ENCODE data around the gene VWA3B. TPM values are rescaled to one million over a fixed set of nuclear protein-coding genes. Genes with fewer than 3 reads are reported as not detected.

VWA3B gene
- total RNA-seq, 1 donor, result not detected

DNA sequence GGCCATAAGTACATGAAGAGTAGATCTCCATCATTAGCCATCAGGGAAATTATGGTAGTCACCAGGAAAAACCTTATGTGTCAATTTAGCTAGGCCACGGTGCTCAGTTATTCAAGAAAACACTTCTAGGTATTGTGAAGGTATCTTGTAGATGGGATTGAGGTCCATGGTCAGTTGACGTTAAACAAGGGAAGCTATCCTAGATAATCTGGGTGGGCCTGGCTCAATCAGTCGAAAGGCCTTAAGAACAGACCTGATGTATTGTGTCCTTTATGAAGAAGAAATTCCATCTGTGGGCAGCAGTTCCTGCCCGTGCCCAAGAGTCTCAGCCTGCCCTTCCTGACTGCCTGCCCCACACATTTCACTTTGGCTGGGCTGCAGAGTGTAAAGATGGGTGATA lies 242.6 kb downstream of the VWA3B start:
- no peaks in the 10 kb centered on the region for H3K79me2 ChIP-seq (ENCODE audit: insufficient read depth, low read length)
- H2AFZ ChIP-seq (ENCODE audit: low read length), result no peak overlapping the region
- H3K4me1 ChIP-seq (ENCODE audit: insufficient read depth, low read length), result peaks cover 13% of the 10 kb centered on the region
- H3K4me2 ChIP-seq (ENCODE audit: insufficient read depth, low read length), result no peak overlapping the region
- H3K4me3 ChIP-seq (ENCODE audit: insufficient read depth, low read length), result no peak overlapping the region
- H3K9me3 ChIP-seq (ENCODE audit: low read depth, low read length), result no peaks in the 10 kb centered on the region
- H3K27me3 ChIP-seq (ENCODE audit: insufficient read depth, low read length), result no peaks in the 10 kb centered on the region
- TF ChIP-seq, protein P1, sequence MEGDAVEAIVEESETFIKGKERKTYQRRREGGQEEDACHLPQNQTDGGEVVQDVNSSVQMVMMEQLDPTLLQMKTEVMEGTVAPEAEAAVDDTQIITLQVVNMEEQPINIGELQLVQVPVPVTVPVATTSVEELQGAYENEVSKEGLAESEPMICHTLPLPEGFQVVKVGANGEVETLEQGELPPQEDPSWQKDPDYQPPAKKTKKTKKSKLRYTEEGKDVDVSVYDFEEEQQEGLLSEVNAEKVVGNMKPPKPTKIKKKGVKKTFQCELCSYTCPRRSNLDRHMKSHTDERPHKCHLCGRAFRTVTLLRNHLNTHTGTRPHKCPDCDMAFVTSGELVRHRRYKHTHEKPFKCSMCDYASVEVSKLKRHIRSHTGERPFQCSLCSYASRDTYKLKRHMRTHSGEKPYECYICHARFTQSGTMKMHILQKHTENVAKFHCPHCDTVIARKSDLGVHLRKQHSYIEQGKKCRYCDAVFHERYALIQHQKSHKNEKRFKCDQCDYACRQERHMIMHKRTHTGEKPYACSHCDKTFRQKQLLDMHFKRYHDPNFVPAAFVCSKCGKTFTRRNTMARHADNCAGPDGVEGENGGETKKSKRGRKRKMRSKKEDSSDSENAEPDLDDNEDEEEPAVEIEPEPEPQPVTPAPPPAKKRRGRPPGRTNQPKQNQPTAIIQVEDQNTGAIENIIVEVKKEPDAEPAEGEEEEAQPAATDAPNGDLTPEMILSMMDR (IDR thresholded peaks at IDR 0.05; ENCODE audit: extremely low read depth, low read depth, low read length), result no peak
- DNase-seq (ENCODE audit: insufficient read length, low spot score, missing footprints), result no peak
- H3K36me3 ChIP-seq (ENCODE audit: insufficient read depth, low read length), result no peaks in the 10 kb centered on the region
- H4K20me1 ChIP-seq (ENCODE audit: insufficient read depth, low read length), result no peaks in the 10 kb centered on the region
- H3K27ac ChIP-seq (ENCODE audit: low read depth, low read length), result no peak overlapping the region

DNA sequence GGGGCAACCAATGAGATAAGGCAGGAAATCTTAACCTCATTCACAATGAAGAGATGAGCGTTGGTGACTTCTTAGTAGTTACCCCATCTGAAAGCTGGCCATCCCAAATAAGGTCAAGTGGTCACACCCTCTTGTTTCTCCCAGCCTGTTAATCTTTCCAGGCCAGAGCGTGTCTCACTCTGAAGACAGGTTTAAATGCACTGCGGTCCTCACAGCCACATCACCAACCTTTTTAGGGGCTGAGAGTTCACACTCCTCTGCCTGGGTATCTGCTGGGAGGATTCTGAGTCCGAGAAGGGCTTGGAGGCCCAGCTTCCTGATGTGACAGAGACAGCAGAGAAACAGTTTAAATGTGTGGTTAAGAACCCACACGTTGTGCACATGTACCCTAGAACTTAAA lies 246.0 kb downstream of the VWA3B start:
- Histone ChIP-seq H3K4me1 (ENCODE audit: insufficient read depth, low read length) (peaks cover 20% of the 10 kb centered on the region), H4K20me1 (ENCODE audit: insufficient read depth, low read length) (no peaks in the 10 kb centered on the region), H3K9me3 (ENCODE audit: low read depth, low read length) (no peaks in the 10 kb centered on the region), H3K36me3 (ENCODE audit: insufficient read depth, low read length) (no peaks in the 10 kb centered on the region), H3K27ac (ENCODE audit: low read depth, low read length) (no peak overlapping the region), H3K79me2 (ENCODE audit: insufficient read depth, low read length) (no peaks in the 10 kb centered on the region), H3K27me3 (ENCODE audit: insufficient read depth, low read length) (no peaks in the 10 kb centered on the region), H2AFZ (ENCODE audit: low read length) (no peak overlapping the region), H3K4me2 (ENCODE audit: insufficient read depth, low read length) (no peak overlapping the region), H3K4me3 (ENCODE audit: insufficient read depth, low read length) (no peak overlapping the region)
- TF ChIP-seq, protein P1 (IDR thresholded peaks at IDR 0.05; ENCODE audit: extremely low read depth, low read depth, low read length), result no peak
- DNase-seq (ENCODE audit: insufficient read length, low spot score, missing footprints), result no peak

DNA sequence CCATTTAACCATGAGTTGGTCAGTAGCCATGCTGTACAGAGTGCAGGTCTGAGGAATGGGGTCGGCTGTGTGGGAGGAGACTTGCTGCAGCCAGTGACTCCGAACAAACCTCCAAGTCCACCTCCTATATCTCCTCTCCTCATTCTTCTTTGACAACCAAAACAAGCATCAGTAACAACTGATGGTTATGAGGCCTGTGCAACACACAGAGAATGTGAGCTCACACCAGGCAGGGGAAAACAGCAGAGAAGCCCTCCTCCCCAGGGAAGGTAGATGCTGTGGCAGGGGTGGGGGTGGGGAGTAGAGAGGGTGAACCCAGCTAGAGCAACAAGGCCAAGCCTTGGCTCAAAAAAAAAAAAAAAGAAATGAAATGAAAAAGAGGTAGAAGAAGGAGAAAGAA lies 247.0 kb downstream of the VWA3B start:
- no peak for DNase-seq (ENCODE audit: insufficient read length, low spot score, missing footprints)
- H3K4me3 ChIP-seq (ENCODE audit: insufficient read depth, low read length), result peak overlapping the region; percentile 45
- TF ChIP-seq, protein P1 (IDR thresholded peaks at IDR 0.05; ENCODE audit: extremely low read depth, low read depth, low read length), result no peak

DNA sequence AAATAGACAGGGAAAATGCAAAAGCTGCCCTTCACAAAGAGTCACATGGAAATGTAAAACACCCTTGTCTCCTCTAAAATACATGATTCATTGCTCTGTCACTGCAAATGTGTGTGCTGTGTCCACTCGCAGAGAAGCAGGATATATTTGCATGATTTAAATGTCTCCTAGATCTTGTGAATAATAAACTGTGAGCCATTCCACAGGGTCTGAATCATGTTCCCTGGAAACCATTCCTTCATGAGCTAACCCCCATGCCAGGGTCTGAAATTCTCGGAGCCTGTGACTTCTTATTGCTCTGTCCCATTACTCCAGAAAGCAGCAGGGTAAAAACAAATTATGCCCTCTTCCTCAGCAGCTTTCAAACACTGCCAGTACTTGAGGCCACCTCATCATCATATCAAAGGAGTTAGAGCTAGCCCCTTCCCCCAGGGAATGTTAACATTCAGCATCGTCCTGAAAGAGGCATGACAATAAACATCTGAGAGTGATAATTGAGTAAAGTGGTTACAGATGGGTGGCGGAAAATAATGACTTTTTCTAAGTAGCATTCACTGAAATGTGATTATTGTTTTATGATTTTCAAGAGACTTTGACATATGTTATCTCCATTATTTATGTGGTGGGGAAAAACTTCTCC lies 247.6 kb downstream of the VWA3B start:
- H3K4me1 ChIP-seq (ENCODE audit: insufficient read depth, low read length), result peaks cover 20% of the 10 kb centered on the region
- DNase-seq (ENCODE audit: insufficient read length, low spot score, missing footprints), result peak; percentile 84
- TF ChIP-seq, protein P1 (IDR thresholded peaks at IDR 0.05; ENCODE audit: extremely low read depth, low read depth, low read length), result no peak
- peak overlapping the region; percentile 21 for H3K4me3 ChIP-seq (ENCODE audit: insufficient read depth, low read length)
- peak overlapping the region; percentile 92 for H2AFZ ChIP-seq (ENCODE audit: low read length)
- no peaks in the 10 kb centered on the region for H3K79me2 ChIP-seq (ENCODE audit: insufficient read depth, low read length)
- peak overlapping the region; percentile 95 for H3K27ac ChIP-seq (ENCODE audit: low read depth, low read length)
- H3K4me2 ChIP-seq (ENCODE audit: insufficient read depth, low read length), result peak overlapping the region; percentile 69
- no peaks in the 10 kb centered on the region for H3K27me3 ChIP-seq (ENCODE audit: insufficient read depth, low read length)
- no peaks in the 10 kb centered on the region for H4K20me1 ChIP-seq (ENCODE audit: insufficient read depth, low read length)
- no peaks in the 10 kb centered on the region for H3K9me3 ChIP-seq (ENCODE audit: low read depth, low read length)
- H3K36me3 ChIP-seq (ENCODE audit: insufficient read depth, low read length), result no peaks in the 10 kb centered on the region

More for the DNA sequence above, 247.0 kb downstream of the VWA3B start:
- H3K79me2 ChIP-seq (ENCODE audit: insufficient read depth, low read length), result no peaks in the 10 kb centered on the region
- no peaks in the 10 kb centered on the region for H3K36me3 ChIP-seq (ENCODE audit: insufficient read depth, low read length)
- no peaks in the 10 kb centered on the region for H3K27me3 ChIP-seq (ENCODE audit: insufficient read depth, low read length)
- peaks cover 20% of the 10 kb centered on the region for H3K4me1 ChIP-seq (ENCODE audit: insufficient read depth, low read length)
- peak overlapping the region; percentile 95 for H3K27ac ChIP-seq (ENCODE audit: low read depth, low read length)
- no peaks in the 10 kb centered on the region for H4K20me1 ChIP-seq (ENCODE audit: insufficient read depth, low read length)
- peak overlapping the region; percentile 92 for H2AFZ ChIP-seq (ENCODE audit: low read length)
- peak overlapping the region; percentile 69 for H3K4me2 ChIP-seq (ENCODE audit: insufficient read depth, low read length)
- no peaks in the 10 kb centered on the region for H3K9me3 ChIP-seq (ENCODE audit: low read depth, low read length)
